Testis (tissue), 2 donors: ENCODE results near the gene DHX34.

ENCODE experiments used
- POLR2A ChIP-seq: fragments of 450-650 bp; IDR thresholded peaks from one replicate; pipeline ENCODE4 v1.6.1; 2017; ENCODE audit warnings: antibody characterized with exemption, mild to moderate bottlenecking, moderate library complexity
- TF ChIP-seq, protein P1 (sequence below), 3 experiments: fragments of 450-650 bp in 2 of 3; fragments of 200-600 bp in 1 of 3; sonication (generic) in 1 of 3; IDR thresholded peaks; one replicate each; pipeline ENCODE4 v1.5.1; 2016 to 2019; ENCODE audit warnings: antibody characterized with exemption in 3 of 3, mild to moderate bottlenecking in 2 of 3, moderate library complexity in 1 of 3

DNA sequence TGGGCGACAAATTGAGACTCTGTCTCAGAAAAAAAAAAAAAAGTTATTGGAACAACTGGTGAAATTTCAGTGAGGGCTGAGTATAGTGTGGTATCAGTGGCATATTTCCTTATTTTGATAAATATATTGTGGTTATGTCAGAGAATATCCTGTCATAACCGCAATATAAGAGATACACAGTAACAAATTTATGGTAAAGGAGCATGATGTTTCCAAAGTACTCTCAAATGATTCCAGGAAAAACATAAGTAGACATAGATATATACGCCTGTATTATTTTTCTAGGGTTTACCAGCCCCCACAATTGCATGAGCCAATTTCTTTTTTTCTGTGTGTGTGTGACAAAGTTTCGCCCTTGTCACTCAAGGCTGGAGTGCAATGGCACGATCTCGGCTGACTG lies 45.1 kb upstream of the DHX34 start:
- TF ChIP-seq POLR2A, result no peak
- TF ChIP-seq, protein P1, sequence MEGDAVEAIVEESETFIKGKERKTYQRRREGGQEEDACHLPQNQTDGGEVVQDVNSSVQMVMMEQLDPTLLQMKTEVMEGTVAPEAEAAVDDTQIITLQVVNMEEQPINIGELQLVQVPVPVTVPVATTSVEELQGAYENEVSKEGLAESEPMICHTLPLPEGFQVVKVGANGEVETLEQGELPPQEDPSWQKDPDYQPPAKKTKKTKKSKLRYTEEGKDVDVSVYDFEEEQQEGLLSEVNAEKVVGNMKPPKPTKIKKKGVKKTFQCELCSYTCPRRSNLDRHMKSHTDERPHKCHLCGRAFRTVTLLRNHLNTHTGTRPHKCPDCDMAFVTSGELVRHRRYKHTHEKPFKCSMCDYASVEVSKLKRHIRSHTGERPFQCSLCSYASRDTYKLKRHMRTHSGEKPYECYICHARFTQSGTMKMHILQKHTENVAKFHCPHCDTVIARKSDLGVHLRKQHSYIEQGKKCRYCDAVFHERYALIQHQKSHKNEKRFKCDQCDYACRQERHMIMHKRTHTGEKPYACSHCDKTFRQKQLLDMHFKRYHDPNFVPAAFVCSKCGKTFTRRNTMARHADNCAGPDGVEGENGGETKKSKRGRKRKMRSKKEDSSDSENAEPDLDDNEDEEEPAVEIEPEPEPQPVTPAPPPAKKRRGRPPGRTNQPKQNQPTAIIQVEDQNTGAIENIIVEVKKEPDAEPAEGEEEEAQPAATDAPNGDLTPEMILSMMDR (IDR thresholded peaks at IDR 0.05), result no peak
